ENCODE data around the gene PTTG1IP.

GRCh38 chr21:44846485-44847260 lies 26.8 kb downstream of the PTTG1IP start:
- TF ChIP-seq CTCF (IDR thresholded peaks at IDR 0.05) (no peak), POLR2AphosphoS5 (IDR thresholded peaks at IDR 0.05) (peak; percentile 63)

All from prostate gland (tissue), 2 donors.